Measurements from ENCODE around the gene SLC16A12. TPM values are rescaled to one million over a fixed set of nuclear protein-coding genes. Genes with fewer than 3 reads are reported as not detected.
A peak's percentile ranks its signal among the peaks of the same experiment; 100 is the strongest.

The SLC16A12 gene
- total and polyA plus RNA-seq, 2 of the 8 experiments (the other 6 are each of a cell fraction or from before 2014, with no cell fraction given) = 1.6 to 1.9 TPM

- H2BK15ac ChIP-seq (ENCODE audit: low read length) = no peak overlapping the region
- H4K91ac ChIP-seq (replicated peaks; ENCODE audit: insufficient read length, low read length) = no peak overlapping the region
- no peaks in the 10 kb centered on the region for H3K36me3 ChIP-seq (ENCODE audit: control insufficient read depth in 2 of 4, insufficient read depth in 4 of 4, low read length in 3 of 4)
- no peak overlapping the region for H3K18ac ChIP-seq (ENCODE audit: extremely low read depth, low read length)
- H3K4me1 ChIP-seq (replicated peaks in 1 of 4; ENCODE audit: control insufficient read depth in 3 of 4, insufficient read depth in 4 of 4, low read length in 3 of 4) = peaks cover 0 to 7% (median 1%) of the 10 kb centered on the region in 4 experiments; a peak in 2 of 7 replicates
- DNase-seq (ENCODE audit: low read depth in 1 of 2, low spot score in 2 of 2) (no peak), FAIRE-seq (no peak)
- POLR2A ChIA-PET (ENCODE audit: partially characterized antibody) = no interaction called here
- H3K27me3 ChIP-seq (replicated peaks in 1 of 4; ENCODE audit: control insufficient read depth in 3 of 4, extremely low read depth in 1 of 4, insufficient read depth in 3 of 4, low read length in 3 of 4) = no peaks in the 10 kb centered on the region
- H3K23ac ChIP-seq (ENCODE audit: insufficient read length) = no peak overlapping the region
- no peaks in the 10 kb centered on the region for H3K23me2 ChIP-seq (ENCODE audit: low read depth, low read length)
- 73% methylated on average over 7 of the region's 7 CpGs; no CpG with 5 or more reads in 1 of the 2 experiments for WGBS, 2 experiments (ENCODE audit: extremely low coverage in 1 of 2, insufficient coverage in 1 of 2, insufficient read length in 1 of 2, insufficient replicate concordance in 2 of 2, low coverage in 1 of 2, low lambda C conversion rate in 2 of 2, missing lambda C conversion rate in 1 of 2)
- no peaks in the 10 kb centered on the region for H3K79me1 ChIP-seq (ENCODE audit: low read depth, low read length)
- H4K20me1 ChIP-seq (replicated peaks in 1 of 2; ENCODE audit: control insufficient read depth in 1 of 2, insufficient read depth in 2 of 2, low read length in 2 of 2) = no peaks in the 10 kb centered on the region
- H2AK5ac ChIP-seq (ENCODE audit: low read depth, low read length) = no peak overlapping the region
- no peak overlapping the region for H2AFZ ChIP-seq (ENCODE audit: low read length)
- no peak overlapping the region for H3K9ac ChIP-seq (replicated peaks in 1 of 4; ENCODE audit: extremely low read depth in 1 of 4, low read depth in 3 of 4, low read length in 3 of 4)
- H4K8ac ChIP-seq (ENCODE audit: extremely low read depth, insufficient read depth, low read length) = no peak overlapping the region
- no peak overlapping the region for H3K4ac ChIP-seq (replicated peaks; ENCODE audit: insufficient read length, low read depth, low read length)
- H3K4me2 ChIP-seq (ENCODE audit: insufficient read depth in 1 of 2, low read depth in 2 of 2, low read length in 2 of 2) = no peak overlapping the region
- no peak overlapping the region for H2BK20ac ChIP-seq (ENCODE audit: low read length)
- H3K27ac ChIP-seq (ENCODE audit: low read depth, low read length) = no peak overlapping the region
- no peak overlapping the region for H2BK5ac ChIP-seq (ENCODE audit: low read depth, low read length)
- no peak overlapping the region for H3K4me3 ChIP-seq (ENCODE audit: extremely low read depth in 1 of 4, insufficient read depth in 2 of 4, low read depth in 3 of 4, low read length in 4 of 4)
- H2BK120ac ChIP-seq (replicated peaks; ENCODE audit: low read depth, low read length) = no peak overlapping the region
- no peak overlapping the region for H2BK12ac ChIP-seq (ENCODE audit: low read depth, low read length)
- H3K56ac ChIP-seq (replicated peaks; ENCODE audit: insufficient read length, low read depth, low read length) = no peak overlapping the region
- no peaks in the 10 kb centered on the region for H3K79me2 ChIP-seq (ENCODE audit: control insufficient read depth in 1 of 2, insufficient read depth in 2 of 2, low read length in 2 of 2)
- H3K9me3 ChIP-seq (ENCODE audit: insufficient read depth in 2 of 2, low read depth in 1 of 2, low read length in 1 of 2) = no peaks in the 10 kb centered on the region
- no peak overlapping the region for H3K14ac ChIP-seq (ENCODE audit: insufficient read length)
- TF ChIP-seq BACH1 (IDR thresholded peaks at IDR 0.05; ENCODE audit: low read length) (no peak), CREB1 (IDR thresholded peaks at IDR 0.05) (0 out of 2 replicates have a peak, but pooled peaks have one; percentile 42)
- CTCF ChIA-PET (ENCODE audit: partially characterized antibody) = interaction anchor here (0.9 to 2.7 kb wide), 5 partner anchors 10 to 90 kb away, joined by 3 to 8 read pairs (median 3); no protein-coding TSS in a partner anchor
- H4K5ac ChIP-seq (ENCODE audit: insufficient read length, low read depth, low read length) = no peak overlapping the region
These were observed 19.1 kb downstream of the SLC16A12 start for GRCh38 chr10:89516149-89516832.

Data from H1 (cell line).